Right lobe of liver (tissue), 6 donors: ENCODE measurements around the gene KLF11. TPM values are rescaled to one million over a fixed set of nuclear protein-coding genes. Genes with fewer than 3 reads are reported as not detected.
A peak's percentile ranks its signal among the peaks of the same experiment; 100 is the strongest.

Source experiments
- ATAC-seq, 4 donors: fragments of 200-7000 bp; cut with Tn5 transposase; one replicate each; pipeline ENCODE4 v1.9.1; 2020; ENCODE audit warnings: mild to moderate bottlenecking in 4 of 4, moderate library complexity in 4 of 4
- DNase-seq, 3 donors: peaks; one replicate each; pipeline ENCODE4 v3.0.0-alpha.2; 2020
- H3K27ac ChIP-seq, 3 donors: fragments of 200-600 bp; one replicate each; pipeline ENCODE4 v1.8.0; 2022
- H3K27me3 ChIP-seq, 2 donors: fragments of 200-600 bp; one replicate each; pipeline ENCODE4 v1.8.0; 2022
- H3K36me3 ChIP-seq, 4 donors: fragments of 200-600 bp; sonication (generic) in 1 of 4; one replicate each; pipeline versions ENCODE4 v1.5.1 to v1.8.0; 2017 to 2022; ENCODE audit warnings: control low read depth in 1 of 4
- H3K4me1 ChIP-seq, 4 donors: fragments of 200-600 bp; sonication (generic) in 1 of 4; one replicate each; pipeline versions ENCODE4 v1.5.1 to v1.8.0; 2017 to 2022; ENCODE audit warnings: control low read depth in 1 of 4
- H3K4me3 ChIP-seq, 3 donors: fragments of 200-600 bp; one replicate each; pipeline ENCODE4 v1.8.0; 2022
- H3K9me3 ChIP-seq, 4 donors: fragments of 200-600 bp; sonication (generic) in 1 of 4; one replicate each; pipeline versions ENCODE4 v1.5.1 to v1.8.0; 2017 to 2022; ENCODE audit warnings: control low read depth in 1 of 4
- CTCF ChIP-seq, 4 donors: fragments of 200-600 bp in 3 of 4; fragments of 450-650 bp in 1 of 4; IDR thresholded peaks; one replicate each; pipeline versions ENCODE4 v1.5.1 to v1.8.0; 2016 to 2022; ENCODE audit warnings: antibody characterized with exemption in 4 of 4, mild to moderate bottlenecking in 2 of 4
- POLR2A ChIP-seq: fragments of 450-650 bp; IDR thresholded peaks from one replicate; pipeline ENCODE4 v1.6.1; 2017; ENCODE audit warnings: antibody characterized with exemption, mild to moderate bottlenecking
- WGBS: methylation state at CpG from one replicate; pipeline ENCODE4 v1.1.6; 2018; ENCODE audit warnings: low coverage, low lambda C conversion rate; ENCODE audit not compliant: insufficient coverage; ENCODE audit errors: missing lambda C conversion rate; 5-methylcytosine and 5-hydroxymethylcytosine counted together
- intact Hi-C, 2 donors: fragments of 100-400 bp; cut with DNase I; formaldehyde crosslinking; loops; one replicate each; pipeline versions ENCODE4 v1.11.2 to v1.14.1; 2022
- total RNA-seq, 6 experiments: library from RNA; depleted of rRNA in 2 of 6; stranded (reverse); fragments of >200 nt in 2 of 6; fragmentation: NEBNext Ultra II Directional in 3 of 6; extraction: Animal tissue kit (Norgen Biotek cat#: 25700) in 3 of 6; gene quantifications; one replicate each; pipeline versions ENCODE4 v1.1.0 to v1.2.4, GENCODE V29; 2016 to 2023
- donor health status: DM: no; HTN: yes; CAD: no.
- donor health status: DM: no; HTN: no; CAD: no.
- donor health status: DM: no; HTN: no; CAD: no.
- donor health status: DM: no; HTN: yes; CAD: no.
- donor health status: DM: no; HTN: yes; CAD: no.

KLF11 gene
- total RNA-seq, 6 experiments from 2014 or later, result 10.9 to 40.1 (median 27.8) TPM

GRCh38 chr2:10076988-10077527, 33.7 kb downstream of the KLF11 start:
- WGBS, result 74% methylated on average over 5 of the region's 5 CpGs
- DNase-seq (peak in 1 of 3 donors; percentile 23), ATAC-seq (no peak)
- H3K27ac ChIP-seq, result no peak overlapping the region
- H3K9me3 ChIP-seq, result no peaks in the 10 kb centered on the region
- no peak for TF ChIP-seq POLR2A
- no peak for TF ChIP-seq CTCF (IDR thresholded peaks at IDR 0.05)
- no peaks in the 10 kb centered on the region for H3K36me3 ChIP-seq
- intact Hi-C loops, result no loop called here
- H3K4me1 ChIP-seq, result peaks cover 0 to 7% (median 0%) of the 10 kb centered on the region in 4 donors
- H3K4me3 ChIP-seq, result no peak overlapping the region
- peaks cover 0 to 7% of the 10 kb centered on the region in 2 donors for H3K27me3 ChIP-seq

- no peak overlapping the region for H3K4me3 ChIP-seq
- H3K9me3 ChIP-seq, result no peaks in the 10 kb centered on the region
- H3K36me3 ChIP-seq, result no peaks in the 10 kb centered on the region
- WGBS, result 64% methylated on average over 6 of the region's 7 CpGs
- intact Hi-C loops, result no loop called here
- DNase-seq (no peak), ATAC-seq (no peak)
- H3K27me3 ChIP-seq, result peaks cover 0 to 7% of the 10 kb centered on the region in 2 donors
- TF ChIP-seq POLR2A, result no peak
- no peak for TF ChIP-seq CTCF (IDR thresholded peaks at IDR 0.05)
- no peak overlapping the region for H3K27ac ChIP-seq
- H3K4me1 ChIP-seq, result peaks cover 0 to 7% (median 0%) of the 10 kb centered on the region in 4 donors
These were observed 34.7 kb downstream of the KLF11 start for GRCh38 chr2:10078001-10078400.

- H3K9me3 ChIP-seq, result no peaks in the 10 kb centered on the region
- intact Hi-C loops, result no loop called here
- TF ChIP-seq CTCF (IDR thresholded peaks at IDR 0.05), result no peak
- TF ChIP-seq POLR2A, result no peak
- no peak for DNase-seq
- H3K27me3 ChIP-seq, result peaks cover 0 to 7% of the 10 kb centered on the region in 2 donors
- H3K36me3 ChIP-seq, result no peaks in the 10 kb centered on the region
- H3K4me1 ChIP-seq, result peaks cover 0 to 7% (median 0%) of the 10 kb centered on the region in 4 donors
- 40% methylated on average over 11 of the region's 12 CpGs for WGBS
- ATAC-seq, result peak in 3 of 4 donors; percentile 14 to 20 (median 17)
- H3K4me3 ChIP-seq, result peak overlapping the region in 2 of 3 donors; percentile 29 to 40
- H3K27ac ChIP-seq, result peak overlapping the region in 2 of 3 donors; percentile 15 to 45
These were observed 35.4 kb downstream of the KLF11 start for GRCh38 chr2:10078704-10079265.

GRCh38 chr2:10079266-10079869, 36.0 kb downstream of the KLF11 start:
- TF ChIP-seq CTCF (IDR thresholded peaks at IDR 0.05), result no peak
- TF ChIP-seq POLR2A, result no peak
- Histone ChIP-seq H3K4me1 (peaks cover 0 to 7% (median 0%) of the 10 kb centered on the region in 4 donors), H3K27me3 (peaks cover 0 to 7% of the 10 kb centered on the region in 2 donors), H3K9me3 (no peaks in the 10 kb centered on the region), H3K36me3 (no peaks in the 10 kb centered on the region), H3K27ac (peak overlapping the region in 2 of 3 donors; percentile 15 to 45), H3K4me3 (peak overlapping the region; percentile 25 to 40 (median 29))
- intact Hi-C loops, result no loop called here
- no peak for DNase-seq
- 24% methylated on average over 14 of the region's 53 CpGs for WGBS
- ATAC-seq, result peak; percentile 54 to 61 (median 60)
